HEK293T (cell line): ENCODE data around the gene ZNF48.

ENCODE experiments used
- BHLHE40 ChIP-seq: fragments of 450-650 bp; IDR thresholded peaks from 2 replicates; pipeline ENCODE4 v1.6.1; 2016; ENCODE audit warnings: mild to moderate bottlenecking, moderate library complexity, borderline replicate concordance
- CTBP1 ChIP-seq: fragments of 450-650 bp; IDR thresholded peaks from 2 replicates; pipeline ENCODE4 v1.6.1; 2016; ENCODE audit warnings: borderline replicate concordance
- FOXA1 ChIP-seq: fragments of 450-650 bp; IDR thresholded peaks from 2 replicates; pipeline ENCODE4 v1.6.1; 2016; ENCODE audit warnings: mild to moderate bottlenecking
- FOXM1 ChIP-seq: fragments of 450-650 bp; IDR thresholded peaks from 2 replicates; pipeline ENCODE4 v1.6.1; 2017; ENCODE audit warnings: mild to moderate bottlenecking, borderline replicate concordance
- L3MBTL2 ChIP-seq: fragments of 450-650 bp; conservative IDR thresholded peaks from 2 replicates; pipeline ENCODE4 v1.6.1; 2016; ENCODE audit warnings: mild to moderate bottlenecking
- SP1 ChIP-seq: fragments of 450-650 bp; IDR thresholded peaks from 2 replicates; pipeline ENCODE4 v1.6.1; 2017
- SUZ12 ChIP-seq: fragments of 450-650 bp; IDR thresholded peaks from 2 replicates; pipeline ENCODE4 v1.6.1; 2016; ENCODE audit warnings: mild to moderate bottlenecking
- TARDBP ChIP-seq: fragments of 450-650 bp; IDR thresholded peaks from 2 replicates; pipeline ENCODE4 v1.6.1; 2016
- TF ChIP-seq, protein P1 (sequence below): fragments of 450-650 bp; IDR thresholded peaks from 2 replicates; pipeline ENCODE4 v1.6.1; 2016

- TF ChIP-seq BHLHE40, result no peak
- no peak for TF ChIP-seq CTBP1
- no peak for TF ChIP-seq SUZ12
- TF ChIP-seq TARDBP, result no peak
- TF ChIP-seq FOXM1, result no peak
- no peak for TF ChIP-seq SP1
- TF ChIP-seq, protein P1, sequence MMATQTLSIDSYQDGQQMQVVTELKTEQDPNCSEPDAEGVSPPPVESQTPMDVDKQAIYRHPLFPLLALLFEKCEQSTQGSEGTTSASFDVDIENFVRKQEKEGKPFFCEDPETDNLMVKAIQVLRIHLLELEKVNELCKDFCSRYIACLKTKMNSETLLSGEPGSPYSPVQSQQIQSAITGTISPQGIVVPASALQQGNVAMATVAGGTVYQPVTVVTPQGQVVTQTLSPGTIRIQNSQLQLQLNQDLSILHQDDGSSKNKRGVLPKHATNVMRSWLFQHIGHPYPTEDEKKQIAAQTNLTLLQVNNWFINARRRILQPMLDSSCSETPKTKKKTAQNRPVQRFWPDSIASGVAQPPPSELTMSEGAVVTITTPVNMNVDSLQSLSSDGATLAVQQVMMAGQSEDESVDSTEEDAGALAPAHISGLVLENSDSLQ, result no peak
- no peak for TF ChIP-seq FOXA1
- peak; percentile 97 for TF ChIP-seq L3MBTL2
Measured at GRCh38 chr16:30430428-30430970, 35.3 kb downstream of the ZNF48 start.
